GM12878 (cell line): ENCODE measurements around the gene RAB10.

Source experiments
- EP300 ChIP-seq, 2 experiments: fragments of 150-350 bp in 1 of 2; IDR thresholded peaks; 2 replicates each; pipeline ENCODE4 v1.6.1; 2011 to 2012; ENCODE audit warnings: low read depth in 2 of 2, low read length in 2 of 2, borderline replicate concordance in 1 of 2, improper control_type of control experiment in 1 of 2, inconsistent platforms in 1 of 2; ENCODE audit not compliant: control insufficient read depth in 1 of 2
- JUND ChIP-seq: IDR thresholded peaks from 2 replicates; pipeline ENCODE4 v1.6.1; 2012; ENCODE audit warnings: low read depth, mild to moderate bottlenecking, low read length, improper control_type of control experiment, moderate library complexity
- KDM1A ChIP-seq: fragments of 200-600 bp; sonication (generic); IDR thresholded peaks from 2 replicates; pipeline ENCODE4 v1.6.1; 2016; ENCODE audit warnings: borderline replicate concordance
- RAD21 ChIP-seq: IDR thresholded peaks from 2 replicates; pipeline ENCODE4 v1.6.1; 2011; ENCODE audit warnings: mild to moderate bottlenecking, low read depth, low read length, moderate library complexity; ENCODE audit not compliant: insufficient read depth
- RAD51 ChIP-seq: fragments of 450-650 bp; IDR thresholded peaks from 2 replicates; pipeline ENCODE4 v1.6.1; 2016; ENCODE audit warnings: moderate library complexity, mild to moderate bottlenecking, inconsistent platforms
- REST ChIP-seq: IDR thresholded peaks from 2 replicates; pipeline ENCODE4 v1.6.1; 2012; ENCODE audit warnings: mild to moderate bottlenecking, low read depth, low read length
- TARDBP ChIP-seq: IDR thresholded peaks from 2 replicates; pipeline ENCODE4 v1.6.1; 2016; ENCODE audit warnings: borderline replicate concordance
- ZNF592 ChIP-seq: fragments of 450-650 bp; IDR thresholded peaks from 2 replicates; pipeline ENCODE4 v1.6.1; 2017; ENCODE audit warnings: mild to moderate bottlenecking, moderate library complexity

- TF ChIP-seq RAD51, result no peak
- TF ChIP-seq JUND, result no peak
- no peak for TF ChIP-seq REST
- no peak for TF ChIP-seq ZNF592
- TF ChIP-seq KDM1A, result no peak
- no peak for TF ChIP-seq TARDBP
- no peak for TF ChIP-seq RAD21
- TF ChIP-seq EP300 (IDR thresholded peaks at IDR 0.05; ENCODE audit: borderline replicate concordance in 1 of 2, control insufficient read depth in 1 of 2, low read depth in 2 of 2, low read length in 2 of 2), result no peak
Measured at GRCh38 chr2:26165403-26165802, 131.5 kb downstream of the RAB10 start.
